Measurements from ENCODE around the gene CDH4. TPM values are rescaled to one million over a fixed set of nuclear protein-coding genes. Genes with fewer than 3 reads are reported as not detected.

Gene CDH4
- polyA plus RNA-seq, 1 donor: 1.7 TPM

- Histone ChIP-seq H3K4me3 (ENCODE audit: low read length) (no peak overlapping the region), H3K36me3 (ENCODE audit: control insufficient read depth, insufficient read depth, low read length) (no peaks in the 10 kb centered on the region), H3K27ac (ENCODE audit: low read length) (no peak overlapping the region), H3K4me1 (ENCODE audit: control insufficient read depth, insufficient read depth, low read length) (no peaks in the 10 kb centered on the region), H3K9me3 (ENCODE audit: control insufficient read depth, low read depth, low read length) (peaks cover 3% of the 10 kb centered on the region), H3K27me3 (ENCODE audit: control insufficient read depth, insufficient read depth, low read length) (no peaks in the 10 kb centered on the region)
- no CpG with 5 or more reads among the region's 16 CpGs for WGBS (ENCODE audit: insufficient coverage, low lambda C conversion rate)
- no peak for DNase-seq
These were observed 348.0 kb downstream of the CDH4 start for GRCh38 chr20:61600016-61600415.

GRCh38 chr20:61601361-61601760 lies 349.3 kb downstream of the CDH4 start:
- H3K4me1 ChIP-seq (ENCODE audit: control insufficient read depth, insufficient read depth, low read length): no peaks in the 10 kb centered on the region
- DNase-seq: no peak
- H3K27ac ChIP-seq (ENCODE audit: low read length): no peak overlapping the region
- H3K27me3 ChIP-seq (ENCODE audit: control insufficient read depth, insufficient read depth, low read length): no peaks in the 10 kb centered on the region
- H3K4me3 ChIP-seq (ENCODE audit: low read length): no peak overlapping the region
- H3K9me3 ChIP-seq (ENCODE audit: control insufficient read depth, low read depth, low read length): peaks cover 3% of the 10 kb centered on the region
- no CpG with 5 or more reads among the region's 12 CpGs for WGBS (ENCODE audit: insufficient coverage, low lambda C conversion rate)
- H3K36me3 ChIP-seq (ENCODE audit: control insufficient read depth, insufficient read depth, low read length): no peaks in the 10 kb centered on the region

- no peak overlapping the region for H3K27ac ChIP-seq (ENCODE audit: low read length)
- peaks cover 3% of the 10 kb centered on the region for H3K9me3 ChIP-seq (ENCODE audit: control insufficient read depth, low read depth, low read length)
- WGBS (ENCODE audit: insufficient coverage, low lambda C conversion rate): 100% methylated on average over 1 of the region's 14 CpGs
- DNase-seq: no peak
- H3K4me1 ChIP-seq (ENCODE audit: control insufficient read depth, insufficient read depth, low read length): no peaks in the 10 kb centered on the region
- no peak overlapping the region for H3K4me3 ChIP-seq (ENCODE audit: low read length)
- no peaks in the 10 kb centered on the region for H3K36me3 ChIP-seq (ENCODE audit: control insufficient read depth, insufficient read depth, low read length)
- no peaks in the 10 kb centered on the region for H3K27me3 ChIP-seq (ENCODE audit: control insufficient read depth, insufficient read depth, low read length)
These were observed 349.8 kb downstream of the CDH4 start for GRCh38 chr20:61601853-61602252.

GRCh38 chr20:61603715-61604114 lies 351.7 kb downstream of the CDH4 start:
- no peak overlapping the region for H3K4me3 ChIP-seq (ENCODE audit: low read length)
- no peak for DNase-seq
- H3K9me3 ChIP-seq (ENCODE audit: control insufficient read depth, low read depth, low read length): peaks cover under 1% of the 10 kb centered on the region
- no peak overlapping the region for H3K27ac ChIP-seq (ENCODE audit: low read length)
- H3K36me3 ChIP-seq (ENCODE audit: control insufficient read depth, insufficient read depth, low read length): no peaks in the 10 kb centered on the region
- H3K27me3 ChIP-seq (ENCODE audit: control insufficient read depth, insufficient read depth, low read length): no peaks in the 10 kb centered on the region
- H3K4me1 ChIP-seq (ENCODE audit: control insufficient read depth, insufficient read depth, low read length): no peaks in the 10 kb centered on the region
- WGBS (ENCODE audit: insufficient coverage, low lambda C conversion rate): no CpG with 5 or more reads among the region's 5 CpGs

GRCh38 chr20:61604549-61604948 lies 352.5 kb downstream of the CDH4 start:
- no CpG with 5 or more reads among the region's 7 CpGs for WGBS (ENCODE audit: insufficient coverage, low lambda C conversion rate)
- DNase-seq: no peak
- no peaks in the 10 kb centered on the region for H3K4me1 ChIP-seq (ENCODE audit: control insufficient read depth, insufficient read depth, low read length)

GRCh38 chr20:61605283-61605682 lies 353.2 kb downstream of the CDH4 start:
- no peaks in the 10 kb centered on the region for H3K9me3 ChIP-seq (ENCODE audit: control insufficient read depth, low read depth, low read length)
- H3K27ac ChIP-seq (ENCODE audit: low read length): no peak overlapping the region
- no peaks in the 10 kb centered on the region for H3K36me3 ChIP-seq (ENCODE audit: control insufficient read depth, insufficient read depth, low read length)
- H3K4me1 ChIP-seq (ENCODE audit: control insufficient read depth, insufficient read depth, low read length): no peaks in the 10 kb centered on the region
- no peak for DNase-seq
- no peak overlapping the region for H3K4me3 ChIP-seq (ENCODE audit: low read length)
- no peaks in the 10 kb centered on the region for H3K27me3 ChIP-seq (ENCODE audit: control insufficient read depth, insufficient read depth, low read length)

More at GRCh38 chr20:61604549-61604948, 352.5 kb downstream of the CDH4 start:
- Histone ChIP-seq H3K27me3 (ENCODE audit: control insufficient read depth, insufficient read depth, low read length) (no peaks in the 10 kb centered on the region), H3K9me3 (ENCODE audit: control insufficient read depth, low read depth, low read length) (no peaks in the 10 kb centered on the region), H3K27ac (ENCODE audit: low read length) (no peak overlapping the region), H3K36me3 (ENCODE audit: control insufficient read depth, insufficient read depth, low read length) (no peaks in the 10 kb centered on the region), H3K4me3 (ENCODE audit: low read length) (no peak overlapping the region)

- no peaks in the 10 kb centered on the region for H3K36me3 ChIP-seq (ENCODE audit: control insufficient read depth, insufficient read depth, low read length)
- 56% methylated on average over 1 of the region's 12 CpGs for WGBS (ENCODE audit: insufficient coverage, low lambda C conversion rate)
- H3K4me3 ChIP-seq (ENCODE audit: low read length): no peak overlapping the region
- H3K4me1 ChIP-seq (ENCODE audit: control insufficient read depth, insufficient read depth, low read length): no peaks in the 10 kb centered on the region
- no peaks in the 10 kb centered on the region for H3K27me3 ChIP-seq (ENCODE audit: control insufficient read depth, insufficient read depth, low read length)
- DNase-seq: no peak
- no peak overlapping the region for H3K27ac ChIP-seq (ENCODE audit: low read length)
- H3K9me3 ChIP-seq (ENCODE audit: control insufficient read depth, low read depth, low read length): no peaks in the 10 kb centered on the region
These were observed 353.9 kb downstream of the CDH4 start for GRCh38 chr20:61605862-61606557.

- H3K4me3 ChIP-seq (ENCODE audit: low read length): no peak overlapping the region
- WGBS (ENCODE audit: insufficient coverage, low lambda C conversion rate): 40% methylated on average over 1 of the region's 21 CpGs
- H3K27ac ChIP-seq (ENCODE audit: low read length): no peak overlapping the region
- no peaks in the 10 kb centered on the region for H3K36me3 ChIP-seq (ENCODE audit: control insufficient read depth, insufficient read depth, low read length)
- DNase-seq: no peak
- no peaks in the 10 kb centered on the region for H3K9me3 ChIP-seq (ENCODE audit: control insufficient read depth, low read depth, low read length)
- no peaks in the 10 kb centered on the region for H3K27me3 ChIP-seq (ENCODE audit: control insufficient read depth, insufficient read depth, low read length)
- no peaks in the 10 kb centered on the region for H3K4me1 ChIP-seq (ENCODE audit: control insufficient read depth, insufficient read depth, low read length)
These were observed 356.4 kb downstream of the CDH4 start for GRCh38 chr20:61608275-61609085.

GRCh38 chr20:61609461-61609860 lies 357.4 kb downstream of the CDH4 start:
- DNase-seq: no peak
- 90% methylated on average over 2 of the region's 9 CpGs for WGBS (ENCODE audit: insufficient coverage, low lambda C conversion rate)
- H3K27me3 ChIP-seq (ENCODE audit: control insufficient read depth, insufficient read depth, low read length): no peaks in the 10 kb centered on the region
- no peaks in the 10 kb centered on the region for H3K36me3 ChIP-seq (ENCODE audit: control insufficient read depth, insufficient read depth, low read length)
- no peaks in the 10 kb centered on the region for H3K9me3 ChIP-seq (ENCODE audit: control insufficient read depth, low read depth, low read length)
- H3K4me1 ChIP-seq (ENCODE audit: control insufficient read depth, insufficient read depth, low read length): no peaks in the 10 kb centered on the region
- no peak overlapping the region for H3K4me3 ChIP-seq (ENCODE audit: low read length)
- H3K27ac ChIP-seq (ENCODE audit: low read length): no peak overlapping the region

- no peaks in the 10 kb centered on the region for H3K4me1 ChIP-seq (ENCODE audit: control insufficient read depth, insufficient read depth, low read length)
- H3K27me3 ChIP-seq (ENCODE audit: control insufficient read depth, insufficient read depth, low read length): no peaks in the 10 kb centered on the region
- no peaks in the 10 kb centered on the region for H3K36me3 ChIP-seq (ENCODE audit: control insufficient read depth, insufficient read depth, low read length)
- H3K4me3 ChIP-seq (ENCODE audit: low read length): no peak overlapping the region
- H3K9me3 ChIP-seq (ENCODE audit: control insufficient read depth, low read depth, low read length): no peaks in the 10 kb centered on the region
- no peak for DNase-seq
- no CpG with 5 or more reads among the region's 13 CpGs for whole genome bisulfite sequencing (ENCODE audit: insufficient coverage, low lambda C conversion rate)
- H3K27ac ChIP-seq (ENCODE audit: low read length): no peak overlapping the region
These were observed 359.5 kb downstream of the CDH4 start for GRCh38 chr20:61611401-61612180.
